Caco-2 (cell line): ENCODE measurements around the gene CCDC88A. TPM values are rescaled to one million over a fixed set of nuclear protein-coding genes. Genes with fewer than 3 reads are reported as not detected.
A peak's percentile ranks its signal among the peaks of the same experiment; 100 is the strongest.

Experiments used
- BruUV-seq: library from RNA; stranded (reverse); fragments of 400-500 nt; replicated peaks from 2 replicates; lab custom pipeline; 2021; lab: Mats Ljungman, UMichigan
- CTCF ChIA-PET: fragments of 300-600 bp; sonication (Branson Sonifier 250); formaldehyde crosslinking; loops from one replicate; lab custom pipeline; 2022; ENCODE audit warnings: antibody characterized with exemption; lab: Charles Lee
- POLR2A ChIA-PET: fragments of 300-600 bp; sonication (Branson Sonifier 250); formaldehyde crosslinking; loops from one replicate; lab custom pipeline; 2022; ENCODE audit warnings: antibody characterized with exemption; lab: Charles Lee
- DNase-seq, 2 experiments: peaks; one replicate each; pipeline versions ENCODE4 v3.0.0 to v3.0.0-alpha.2; 2020 to 2022
- H3K27me3 ChIP-seq: replicated peaks from 2 replicates; pipeline ENCODE4 v1.6.0; 2011; ENCODE audit warnings: low read length; ENCODE audit not compliant: control insufficient read depth, insufficient read depth
- H3K36me3 ChIP-seq: 2 replicates; pipeline ENCODE4 v1.5.1; 2011; ENCODE audit warnings: low read length; ENCODE audit not compliant: control insufficient read depth, insufficient read depth
- H3K4me1 ChIP-seq: fragments of 250-450 bp; sonication (Bioruptor Pico); 2 replicates; pipeline ENCODE4 v1.5.1; 2020; ENCODE audit warnings: mild to moderate bottlenecking
- H3K4me3 ChIP-seq: 2 replicates; pipeline ENCODE4 v1.5.1; 2011; ENCODE audit warnings: low read depth, mild to moderate bottlenecking, control low read depth, low read length
- H3K9me3 ChIP-seq: fragments of 250-450 bp; sonication (Bioruptor Pico); 2 replicates; pipeline ENCODE4 v1.5.1; 2020; ENCODE audit warnings: mild to moderate bottlenecking, moderate library complexity
- H3K27ac Mint-ChIP-seq: one replicate; pipeline ENCODE4 v1.8.0; 2022; ENCODE audit warnings: mixed read lengths; ENCODE audit not compliant: unreplicated experiment
- H3K27me3 Mint-ChIP-seq: one replicate; pipeline ENCODE4 v1.8.0; 2022; ENCODE audit warnings: mixed read lengths; ENCODE audit not compliant: insufficient read depth, unreplicated experiment
- H3K36me3 Mint-ChIP-seq: one replicate; pipeline ENCODE4 v1.8.0; 2022; ENCODE audit warnings: mild to moderate bottlenecking, mixed read lengths; ENCODE audit not compliant: insufficient read depth, unreplicated experiment
- H3K4me1 Mint-ChIP-seq: one replicate; pipeline ENCODE4 v1.8.0; 2022; ENCODE audit warnings: low read depth, mixed read lengths; ENCODE audit not compliant: unreplicated experiment
- H3K4me3 Mint-ChIP-seq: one replicate; pipeline ENCODE4 v1.8.0; 2022; ENCODE audit warnings: mild to moderate bottlenecking, moderate library complexity, mixed read lengths; ENCODE audit not compliant: unreplicated experiment
- H3K9me3 Mint-ChIP-seq: one replicate; pipeline ENCODE4 v1.8.0; 2022; ENCODE audit warnings: mixed read lengths; ENCODE audit not compliant: unreplicated experiment
- CTCF ChIP-seq, 2 experiments: fragments of 200-600 bp in 1 of 2; IDR thresholded peaks; 1 replicate in 1 of 2; 2 replicates in 1 of 2; pipeline versions ENCODE4 v1.5.1 to v1.8.0; 2011 to 2022; ENCODE audit warnings: antibody characterized with exemption in 1 of 2, control low read depth in 1 of 2, inconsistent platforms in 1 of 2, low read depth in 1 of 2, low read length in 1 of 2, mild to moderate bottlenecking in 1 of 2, moderate library complexity in 1 of 2; ENCODE audit not compliant: insufficient read depth in 1 of 2, severe bottlenecking in 1 of 2, unreplicated experiment in 1 of 2
- intact Hi-C: fragments of 100-400 bp; cut with micrococcal nuclease; formaldehyde crosslinking; loops from one replicate; pipeline ENCODE4 v1.10.0; 2022; ENCODE audit not compliant: unreplicated experiment
- total RNA-seq: library from RNA; stranded (reverse); gene quantifications from 2 replicates; pipeline ENCODE4 v1.2.3, GENCODE V29; 2022

Gene CCDC88A
- total RNA-seq, 1 experiment from 2014 or later, result 7.7 TPM

- peaks cover 12% of the 10 kb centered on the region for H3K9me3 Mint-ChIP-seq
- no peak overlapping the region for H3K27ac Mint-ChIP-seq
- Histone ChIP-seq H3K4me1 (no peaks in the 10 kb centered on the region), H3K36me3 (no peaks in the 10 kb centered on the region), H3K4me3 (no peak overlapping the region), H3K27me3 (no peaks in the 10 kb centered on the region), H3K9me3 (no peaks in the 10 kb centered on the region)
- ChIA-PET CTCF (no interaction called here), POLR2A (no interaction called here)
- intact Hi-C loops, result loop anchor here (10.0 kb wide), 1 partner anchor 203 kb away; the partner anchor contains the start of genes CLHC1 and RPS27A
- no TSS peak for BruUV-seq
- DNase-seq, result no peak
- H3K27me3 Mint-ChIP-seq, result peaks cover 5% of the 10 kb centered on the region
- H3K4me1 Mint-ChIP-seq, result no peaks in the 10 kb centered on the region
- TF ChIP-seq CTCF (IDR thresholded peaks at IDR 0.05; ENCODE audit: insufficient read depth in 1 of 2, low read depth in 1 of 2, low read length in 1 of 2, severe bottlenecking in 1 of 2, unreplicated experiment in 1 of 2), result no peak
- no peaks in the 10 kb centered on the region for H3K36me3 Mint-ChIP-seq
- no peak overlapping the region for H3K4me3 Mint-ChIP-seq
Observed at GRCh38 chr2:55437515-55438390, 18.1 kb upstream of the CCDC88A start.

- Histone ChIP-seq H3K4me3 (no peak overlapping the region), H3K4me1 (no peaks in the 10 kb centered on the region), H3K27me3 (no peaks in the 10 kb centered on the region), H3K36me3 (no peaks in the 10 kb centered on the region), H3K9me3 (no peaks in the 10 kb centered on the region)
- BruUV-seq, result no TSS peak
- no peaks in the 10 kb centered on the region for H3K4me1 Mint-ChIP-seq
- ChIA-PET CTCF (interaction anchor here (0.6 to 1.1 kb wide), 2 partner anchors 99 to 186 kb away, joined by 3 read pairs; no protein-coding TSS in a partner anchor), POLR2A (no interaction called here)
- H3K9me3 Mint-ChIP-seq, result no peaks in the 10 kb centered on the region
- H3K4me3 Mint-ChIP-seq, result no peak overlapping the region
- peaks cover 7% of the 10 kb centered on the region for H3K27me3 Mint-ChIP-seq
- H3K36me3 Mint-ChIP-seq, result no peaks in the 10 kb centered on the region
- peak; percentile 43 to 53 for TF ChIP-seq CTCF (IDR thresholded peaks at IDR 0.05; ENCODE audit: insufficient read depth in 1 of 2, low read depth in 1 of 2, low read length in 1 of 2, severe bottlenecking in 1 of 2, unreplicated experiment in 1 of 2)
- H3K27ac Mint-ChIP-seq, result no peak overlapping the region
- intact Hi-C loops, result loop anchor here (5.0 to 10.0 kb wide), 2 partner anchors 150 to 197 kb away; partner anchors contain the start of genes CLHC1 and RPS27A
- DNase-seq, result no peak
Observed at GRCh38 chr2:55431982-55432627, 12.4 kb upstream of the CCDC88A start.

DNA sequence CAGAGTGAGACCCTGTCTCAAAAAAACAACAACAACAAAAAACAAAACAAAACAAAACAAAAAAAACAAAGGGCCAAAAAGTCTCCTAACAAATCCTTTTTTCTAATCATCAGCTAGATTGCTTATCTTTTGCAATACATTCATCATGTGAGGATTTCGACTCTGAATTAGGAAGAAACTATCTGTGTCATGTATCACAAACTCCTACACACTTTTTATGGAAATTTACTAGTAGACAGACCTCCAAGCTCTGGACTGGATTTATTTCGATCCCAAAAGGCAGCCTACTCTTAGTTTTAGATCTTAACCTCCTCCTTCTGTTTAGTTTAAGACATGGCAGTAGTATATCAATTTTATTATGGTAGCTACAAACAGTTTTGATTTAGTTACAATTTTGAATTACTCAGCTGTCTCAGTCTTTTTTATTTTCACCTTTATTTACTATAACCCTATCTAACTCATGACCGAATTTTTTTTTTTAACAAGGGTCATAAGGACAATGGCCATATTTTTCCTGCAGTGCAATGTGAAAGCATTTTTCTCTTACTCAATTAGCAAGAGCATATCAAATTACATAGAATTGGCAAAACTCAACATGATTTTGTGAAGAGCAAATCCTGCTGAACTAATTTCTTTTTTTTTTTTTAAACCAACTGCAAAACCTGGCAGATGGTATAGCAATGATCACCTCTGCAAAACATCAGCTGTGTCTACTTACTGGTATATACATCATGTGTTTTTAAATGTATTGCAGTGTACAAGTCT is 10.7 kb upstream of the CCDC88A start:
- H3K9me3 Mint-ChIP-seq, result no peaks in the 10 kb centered on the region
- ChIA-PET CTCF (no interaction called here), POLR2A (no interaction called here)
- no peak for TF ChIP-seq CTCF (IDR thresholded peaks at IDR 0.05; ENCODE audit: insufficient read depth in 1 of 2, low read depth in 1 of 2, low read length in 1 of 2, severe bottlenecking in 1 of 2, unreplicated experiment in 1 of 2)
- no peaks in the 10 kb centered on the region for H3K9me3 ChIP-seq
- H3K36me3 ChIP-seq, result no peaks in the 10 kb centered on the region
- H3K27ac Mint-ChIP-seq, result no peak overlapping the region
- no peak overlapping the region for H3K4me3 Mint-ChIP-seq
- intact Hi-C loops, result loop anchor here (5.0 to 10.0 kb wide), 2 partner anchors 148 to 196 kb away; partner anchors contain the start of genes CLHC1 and RPS27A
- no peak for DNase-seq
- no TSS peak for BruUV-seq
- H3K4me1 ChIP-seq, result no peaks in the 10 kb centered on the region
- no peak overlapping the region for H3K4me3 ChIP-seq
- H3K27me3 Mint-ChIP-seq, result peaks cover 7% of the 10 kb centered on the region
- no peaks in the 10 kb centered on the region for H3K27me3 ChIP-seq
- H3K4me1 Mint-ChIP-seq, result peaks cover 3% of the 10 kb centered on the region
- H3K36me3 Mint-ChIP-seq, result no peaks in the 10 kb centered on the region
